Measurements from ENCODE around the gene C16orf82.

C16orf82 gene

DNA sequence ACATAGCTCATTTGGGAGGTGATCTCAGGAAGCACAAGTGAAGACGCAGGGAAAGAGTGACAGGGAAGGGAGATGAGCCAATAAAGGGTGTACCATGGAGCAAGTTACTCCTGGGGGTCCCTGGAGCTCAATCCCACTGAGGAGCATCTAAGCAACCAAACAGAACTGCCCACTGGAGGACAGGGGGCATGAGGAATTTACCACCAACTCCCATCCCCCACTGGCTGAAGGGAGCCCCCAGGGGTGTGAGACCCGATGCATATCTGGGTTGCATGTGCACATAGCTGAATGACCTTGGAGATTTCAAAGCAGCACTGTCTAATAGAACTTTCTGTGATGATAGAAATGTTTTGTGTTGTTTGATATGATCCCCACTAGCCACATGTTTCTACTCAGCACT, 29.6 kb downstream of the C16orf82 start:
- no peak for FAIRE-seq

DNA sequence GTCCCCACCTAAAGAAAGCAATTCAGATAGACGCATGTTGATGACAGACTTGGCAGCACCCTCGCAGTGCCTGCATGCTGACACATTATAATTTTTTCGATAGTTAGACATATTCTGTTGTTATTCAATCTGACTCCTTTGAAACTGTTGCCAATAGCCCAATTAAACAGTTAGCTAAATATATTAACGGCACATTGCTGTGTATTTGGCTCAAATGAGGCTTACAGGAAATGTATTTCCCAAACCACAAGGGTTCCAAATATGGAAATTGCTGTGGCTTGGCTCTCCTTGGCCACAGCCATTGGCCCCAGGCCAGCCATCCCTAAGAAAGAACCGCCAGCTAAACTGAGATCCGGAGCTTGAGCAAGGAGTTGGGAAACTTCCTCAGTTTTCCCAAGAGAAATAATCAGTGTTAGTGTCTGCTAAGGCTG, 31.1 kb downstream of the C16orf82 start:
- no peak for FAIRE-seq

DNA sequence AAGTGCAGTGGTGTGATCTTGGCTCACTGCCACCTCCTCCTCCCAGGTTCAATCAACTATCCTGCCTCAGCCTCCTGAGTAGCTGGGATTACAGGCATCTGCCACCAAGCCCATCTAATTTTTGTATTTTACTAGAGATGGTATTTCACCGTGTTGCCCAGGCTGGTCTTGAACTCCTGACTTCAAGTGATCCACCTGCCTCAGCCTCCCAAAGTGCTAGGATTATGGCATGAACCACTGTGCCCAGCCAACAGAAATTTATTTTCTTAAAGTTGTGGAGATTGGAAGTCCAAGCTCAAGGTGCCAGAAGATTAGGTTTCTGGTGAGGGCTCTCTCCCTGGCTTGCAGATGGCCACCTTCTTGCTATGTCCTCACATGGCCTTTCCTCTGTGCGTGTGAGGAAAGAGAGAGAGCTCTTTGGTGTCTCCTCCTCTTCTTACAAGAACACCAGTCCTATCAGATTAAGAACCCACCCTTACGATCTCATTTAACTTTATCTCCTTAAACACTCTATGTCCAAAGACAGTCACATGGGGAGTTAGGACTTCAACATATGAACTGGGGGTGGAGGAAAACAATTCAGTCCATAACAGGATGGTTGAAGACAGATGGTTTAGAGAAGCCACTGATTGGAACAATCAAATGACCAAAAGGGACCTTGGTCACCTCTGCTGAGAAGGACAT, 31.8 kb downstream of the C16orf82 start:
- FAIRE-seq, result no peak

DNA sequence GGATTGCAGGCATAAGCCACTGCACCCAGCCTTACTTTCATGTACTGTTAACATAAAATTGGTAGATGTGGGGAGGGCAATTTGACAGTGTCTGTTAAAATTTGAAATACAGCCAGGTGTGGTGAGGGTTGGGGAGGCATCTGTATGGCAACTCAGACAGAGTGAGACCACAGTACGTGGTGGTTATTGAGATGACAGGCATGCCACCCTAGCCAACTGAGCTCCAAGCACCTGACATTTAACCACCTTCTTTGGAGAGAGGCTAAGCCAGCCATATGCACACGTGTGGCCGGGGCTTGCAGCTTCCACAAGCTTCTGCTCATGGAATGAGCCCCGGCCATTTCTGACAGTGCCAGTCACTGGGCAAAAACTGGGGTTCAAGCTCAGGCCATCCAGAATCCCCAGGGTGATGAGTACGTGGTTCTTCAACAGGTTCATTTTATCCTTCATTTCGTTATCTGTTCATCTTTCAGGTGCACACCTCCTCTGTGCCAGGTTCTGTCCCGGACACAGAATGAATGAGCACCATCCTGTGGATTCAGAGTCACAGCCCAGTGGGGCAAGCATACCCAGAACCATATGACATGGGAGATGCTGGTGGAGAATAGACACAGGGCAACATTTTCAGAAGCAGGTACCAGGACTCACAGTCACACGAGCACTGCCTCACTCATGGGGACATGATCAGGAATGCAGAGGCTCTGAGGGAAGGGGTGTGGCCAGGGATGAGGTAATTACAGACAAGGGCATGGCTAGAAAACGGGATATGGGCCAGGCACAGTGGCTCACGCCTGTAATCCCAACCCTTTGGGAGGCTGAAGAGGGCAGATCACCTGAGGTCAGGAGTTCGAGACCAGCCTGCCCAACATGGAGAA, 36.2 kb downstream of the C16orf82 start:
- no peak for FAIRE-seq

DNA sequence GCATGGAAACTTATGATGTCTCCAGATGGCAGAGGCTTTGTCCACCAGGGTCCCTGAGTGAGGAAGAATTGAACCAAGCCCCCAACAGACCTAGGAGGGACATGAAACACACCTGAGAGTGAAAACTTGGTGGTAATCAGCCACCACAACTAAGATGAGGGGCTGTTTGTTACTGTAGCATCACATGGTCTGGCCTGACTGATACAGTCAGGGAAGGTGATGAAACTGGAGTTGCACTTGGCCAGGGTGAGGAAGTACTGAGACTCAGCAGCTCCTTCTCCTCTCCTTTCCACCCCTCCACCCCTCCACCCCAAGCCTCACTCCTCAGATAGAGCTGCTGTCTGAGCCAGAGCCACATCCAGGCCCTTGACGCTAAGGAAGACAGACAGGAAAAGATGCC, 37.2 kb downstream of the C16orf82 start:
- no peak for FAIRE-seq

DNA sequence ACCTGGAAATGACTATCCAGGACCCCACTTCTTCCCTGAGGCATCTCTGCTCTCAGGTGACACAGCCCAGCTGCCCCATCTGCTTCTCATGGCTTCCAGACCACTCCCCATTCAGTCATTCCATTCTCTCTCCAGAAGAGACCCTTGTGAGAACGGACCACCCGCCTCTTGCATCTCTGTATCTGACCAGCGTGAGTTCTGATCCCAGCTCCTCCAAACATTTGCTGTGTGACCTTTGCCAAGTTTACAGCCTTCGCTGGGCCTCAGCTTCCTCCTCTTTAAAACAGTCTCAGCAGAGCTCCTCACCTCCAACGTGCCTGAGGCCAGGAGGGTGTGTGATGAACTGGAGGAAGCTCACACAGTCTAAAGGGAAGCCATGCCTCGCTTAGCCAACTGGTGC, 39.6 kb downstream of the C16orf82 start:
- no peak for FAIRE-seq

DNA sequence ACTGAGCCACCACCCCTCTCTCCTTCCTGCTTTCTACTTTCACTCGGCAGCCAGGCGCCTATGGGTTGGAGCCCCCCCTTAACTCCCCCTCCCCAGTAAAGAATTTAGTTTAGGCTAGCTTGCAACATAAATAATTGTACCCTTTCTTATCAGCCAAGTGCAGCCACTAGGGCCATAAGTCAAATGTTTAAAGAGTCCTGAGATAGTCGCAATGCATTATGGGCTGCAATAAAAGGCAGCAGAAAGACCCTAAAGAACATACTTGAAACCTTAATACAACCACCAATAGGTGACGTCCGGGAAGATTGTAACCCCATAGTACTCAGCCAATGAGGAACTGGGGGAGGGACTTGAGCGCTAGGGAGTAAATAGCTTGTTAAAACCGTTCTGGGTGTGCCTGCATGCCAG, 40.5 kb downstream of the C16orf82 start:
- FAIRE-seq, result no peak

DNA sequence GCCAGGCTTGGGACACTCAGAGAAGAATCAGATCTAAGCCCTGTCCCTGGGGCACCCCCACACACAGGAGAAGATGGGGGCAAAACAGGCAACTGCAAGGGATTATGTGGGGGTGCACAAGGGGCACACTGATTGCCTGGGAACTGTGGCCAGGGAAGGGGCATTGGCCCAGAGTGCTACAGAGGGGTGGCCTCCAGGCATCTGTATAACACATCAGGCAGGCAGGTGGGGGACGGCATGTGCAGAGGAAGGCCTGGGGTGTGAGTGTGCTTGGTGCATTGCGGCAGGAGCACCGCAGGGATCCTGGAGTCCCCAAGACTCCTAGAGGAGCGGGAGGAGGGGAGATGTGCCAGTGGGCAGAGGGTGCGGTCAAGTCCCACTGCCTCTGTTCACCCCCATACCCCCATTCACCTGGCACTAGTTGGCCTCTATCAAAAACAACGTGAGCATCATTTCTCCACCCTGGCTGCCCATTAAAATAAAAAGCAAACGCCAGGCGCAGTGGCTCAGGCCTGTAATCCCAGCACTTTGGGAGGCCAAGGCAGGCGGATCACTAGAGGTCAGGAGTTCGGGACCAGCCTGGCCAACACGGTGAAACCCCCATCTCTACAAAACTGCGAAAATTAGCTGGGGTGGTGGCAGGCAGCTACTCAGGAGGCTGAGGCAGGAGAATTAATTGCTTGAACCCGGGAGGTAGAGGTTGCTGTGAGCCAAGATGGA, 41.5 kb downstream of the C16orf82 start:
- no peak for FAIRE-seq

DNA sequence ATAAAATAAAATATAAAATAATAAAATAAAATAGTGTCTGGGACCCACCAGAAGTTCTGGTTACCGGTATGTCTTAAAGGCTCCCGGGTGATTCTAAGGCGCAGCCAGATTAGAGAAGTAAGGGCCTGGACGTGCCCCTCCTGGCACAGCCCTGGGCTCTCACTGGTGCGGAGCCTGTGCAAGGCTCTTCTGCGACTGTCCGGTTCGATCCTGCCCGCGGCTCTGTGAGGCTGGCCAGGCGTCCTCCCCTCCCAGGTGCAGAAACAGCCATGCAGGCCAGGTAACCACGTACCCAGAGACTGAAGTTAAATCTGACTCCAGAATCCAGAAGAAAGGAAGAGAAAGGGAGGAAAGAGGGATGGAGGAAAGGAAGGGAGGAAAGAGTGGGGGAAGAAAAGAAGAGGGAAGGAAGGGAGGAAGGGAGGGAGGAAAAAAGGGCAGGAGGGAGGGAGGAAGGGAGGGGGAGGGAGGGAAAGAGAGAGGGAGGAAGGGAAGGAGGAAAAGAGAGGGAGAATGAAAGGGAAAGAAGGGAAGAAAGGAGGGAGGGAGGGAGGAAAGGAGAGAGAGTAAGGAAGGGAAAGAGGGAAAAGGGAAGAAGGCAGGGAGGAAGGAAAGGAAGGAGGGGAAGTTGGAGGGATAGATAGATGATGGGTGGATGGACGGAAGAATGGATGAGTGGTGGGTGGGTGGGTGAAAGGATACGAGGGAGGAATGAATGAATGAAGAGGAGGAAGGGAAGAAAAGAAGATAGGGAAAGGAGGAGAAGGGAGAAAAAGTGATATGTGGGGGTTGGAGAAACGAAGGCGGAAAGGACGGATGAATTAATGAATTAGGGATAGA, 42.3 kb downstream of the C16orf82 start:
- no peak for FAIRE-seq

DNA sequence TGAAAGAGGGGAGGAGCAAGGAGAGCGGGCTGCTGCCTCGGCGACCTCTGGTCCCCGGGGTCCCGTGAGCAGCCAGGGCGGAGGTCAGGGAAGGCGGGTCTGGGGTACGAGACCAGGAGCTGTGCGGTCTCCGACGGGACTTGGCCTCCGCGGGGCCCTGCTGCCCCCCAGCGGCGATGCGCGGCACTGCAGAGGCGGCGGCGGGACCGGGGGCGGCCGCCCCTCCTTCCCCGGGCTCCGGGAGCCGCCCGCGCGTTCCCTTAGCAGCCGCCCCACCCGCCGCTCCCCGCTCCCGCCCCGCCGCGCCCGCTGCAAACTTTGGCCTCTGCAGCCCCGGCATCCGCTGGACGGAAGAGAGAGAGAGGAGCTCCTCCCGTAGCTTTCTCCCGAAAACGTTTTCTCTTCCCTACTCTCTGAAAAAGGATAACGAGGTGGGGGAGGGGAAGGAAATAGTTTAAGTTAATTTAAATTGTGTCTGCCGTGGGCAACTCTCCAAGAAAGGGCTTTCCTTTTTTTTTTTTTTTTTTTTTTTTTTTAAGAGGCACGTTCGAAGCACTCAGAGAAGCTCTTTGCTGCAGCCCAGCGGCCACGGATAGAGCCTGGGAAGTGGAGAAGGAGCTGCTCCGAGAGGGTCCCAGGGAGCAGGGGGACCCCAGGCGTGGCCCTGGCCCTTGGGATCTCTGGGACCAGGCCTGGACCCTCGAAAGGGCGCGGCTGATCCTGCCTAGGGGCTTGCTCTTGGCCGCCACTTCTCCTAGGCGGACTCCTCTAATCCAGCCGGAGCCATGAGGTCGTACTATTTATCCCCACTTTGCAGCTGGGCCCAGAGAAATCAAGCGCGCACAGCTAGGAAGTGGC, 43.2 kb downstream of the C16orf82 start:
- no peak for FAIRE-seq

DNA sequence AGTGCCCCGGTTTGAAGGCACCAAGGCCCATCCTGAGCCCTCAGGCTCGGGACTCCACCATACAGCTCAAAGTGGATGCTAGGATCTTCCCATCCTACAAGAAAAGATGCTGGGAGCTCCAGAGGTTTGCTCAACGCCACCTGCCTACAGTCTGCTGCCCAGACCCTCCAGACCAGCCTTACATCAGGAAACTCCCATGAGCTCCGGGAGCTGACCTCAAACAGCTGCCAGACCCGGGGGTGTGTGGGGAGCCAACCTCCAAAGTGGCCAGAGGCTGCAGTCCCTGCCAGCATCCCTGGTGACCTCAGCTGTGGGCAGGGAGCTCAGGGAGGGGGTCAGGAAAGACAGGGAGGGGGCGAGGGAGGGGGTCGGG, 43.8 kb downstream of the C16orf82 start:
- no peak for FAIRE-seq

DNA sequence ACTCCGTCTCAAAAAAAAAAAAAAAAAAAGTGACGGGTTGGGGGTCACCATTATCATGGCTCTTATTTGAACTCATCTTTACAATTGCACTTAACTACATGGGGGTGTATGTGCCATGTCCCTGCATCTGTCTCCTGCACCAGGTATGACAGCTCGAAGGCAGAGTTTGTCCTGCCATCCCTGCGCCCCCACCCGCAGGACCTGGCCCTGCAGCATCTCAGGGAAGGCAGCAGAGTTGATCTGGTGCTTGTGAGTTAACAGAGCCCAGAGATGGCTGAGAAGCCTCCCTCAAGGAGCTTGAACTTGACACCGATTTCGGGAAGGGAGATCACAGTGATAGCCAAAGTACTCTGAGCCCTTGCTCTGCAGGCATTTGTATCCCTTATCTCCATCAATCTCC, 44.8 kb downstream of the C16orf82 start:
- no peak for FAIRE-seq

DNA sequence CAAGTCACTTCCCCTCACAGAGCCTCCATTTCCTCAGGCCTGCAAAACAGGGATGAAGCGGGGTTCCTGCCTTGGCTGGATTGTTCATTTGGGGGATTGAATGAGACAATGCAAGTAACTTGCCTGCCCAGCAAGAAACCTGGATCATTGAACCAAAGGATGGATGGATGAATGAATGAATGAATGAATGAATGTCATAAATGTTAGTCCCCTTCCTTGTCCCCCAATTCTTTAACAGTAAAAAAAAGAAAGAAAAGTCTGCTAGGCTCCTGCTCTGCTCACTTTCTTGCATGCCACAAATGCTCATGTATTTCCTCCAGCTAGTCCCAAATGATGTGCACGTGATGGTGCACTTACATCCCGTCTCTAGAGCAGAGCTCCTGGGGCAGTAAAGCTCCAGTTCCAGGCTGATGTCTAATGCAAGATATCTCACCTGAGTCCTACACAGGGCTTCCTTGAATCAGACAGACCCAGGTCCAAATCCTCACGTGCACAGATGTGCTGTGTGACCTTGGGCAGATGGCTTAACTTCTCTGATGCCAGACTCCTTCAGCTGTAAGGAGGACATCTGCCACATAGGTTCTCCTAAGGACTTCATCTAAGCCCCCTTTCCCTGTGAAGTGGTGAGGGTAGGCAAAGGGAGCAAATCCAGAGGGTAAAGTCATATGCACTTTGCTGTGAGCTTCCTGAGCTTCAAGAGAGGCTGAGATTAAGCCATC, 45.5 kb downstream of the C16orf82 start:
- FAIRE-seq, result no peak

DNA sequence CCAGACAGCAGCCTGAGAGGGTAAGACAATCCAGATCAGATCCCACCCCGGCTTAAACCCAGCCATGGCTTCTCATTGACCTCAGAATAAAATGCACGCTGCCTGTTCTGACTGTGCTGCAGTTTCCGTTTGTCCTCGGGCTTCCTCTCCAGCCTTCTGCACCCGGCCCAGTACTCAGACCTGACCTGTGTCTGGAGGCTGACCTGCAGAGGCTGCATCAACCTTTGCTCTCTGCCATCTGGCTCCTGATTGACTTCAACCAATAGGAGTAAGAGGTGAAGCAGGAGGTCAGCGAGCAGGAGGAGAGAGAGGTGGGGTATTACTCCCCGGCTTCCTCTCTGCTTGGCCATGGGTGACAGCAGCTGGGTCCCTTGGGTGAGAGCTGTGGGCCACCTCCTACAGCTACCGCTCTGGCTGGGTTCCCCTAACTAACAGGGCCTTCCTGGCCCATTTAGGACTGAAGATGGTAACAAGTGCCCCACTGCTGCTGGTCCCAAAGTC, 46.7 kb downstream of the C16orf82 start:
- FAIRE-seq, result no peak

DNA sequence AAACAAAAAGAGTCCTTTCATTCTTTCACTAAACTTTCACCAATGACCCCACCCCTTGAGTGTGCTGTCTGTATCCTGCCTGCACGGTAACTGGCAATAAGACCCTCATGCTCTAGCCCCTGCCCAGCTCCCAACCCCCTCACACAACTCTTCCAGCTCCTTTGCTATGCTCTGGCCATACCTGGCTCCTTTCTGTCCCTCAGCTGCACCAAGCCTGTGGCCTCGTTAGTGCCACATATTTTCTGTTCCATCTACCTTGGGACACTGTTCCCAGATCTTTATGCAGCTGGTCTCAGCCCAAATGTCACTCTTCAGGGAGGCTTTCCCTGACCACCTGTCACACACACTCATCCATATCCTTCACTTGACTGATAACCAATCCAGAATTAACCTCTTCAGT, 47.3 kb downstream of the C16orf82 start:
- no peak for FAIRE-seq

DNA sequence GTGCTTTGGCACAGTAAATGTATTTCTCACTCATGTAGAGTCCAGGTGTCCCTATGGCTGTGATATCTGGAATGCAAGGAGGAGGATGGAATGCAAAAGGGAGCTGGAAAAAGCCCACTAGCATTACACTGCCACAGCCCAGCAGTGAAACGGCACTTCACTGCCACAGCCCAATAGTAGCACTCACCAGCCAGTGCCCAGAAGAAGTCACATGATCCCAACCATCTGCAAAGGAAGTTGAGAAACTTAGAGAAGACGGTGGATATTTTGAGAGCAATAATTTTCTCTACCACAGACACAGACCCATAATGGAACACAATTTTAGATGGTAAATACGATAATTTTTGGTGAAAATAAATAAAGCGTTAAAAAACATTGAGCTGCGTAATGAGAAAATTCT, 51.8 kb downstream of the C16orf82 start:
- no peak for FAIRE-seq
